Astrocyte (in vitro differentiated cells and primary cell): ENCODE measurements around the gene FAM53B. TPM values are rescaled to one million over a fixed set of nuclear protein-coding genes. Genes with fewer than 3 reads are reported as not detected.

Source experiments
- DNase-seq: peaks from one replicate; pipeline ENCODE4 v3.0.0-alpha.2; 2010; ENCODE audit warnings: low read depth
- FAIRE-seq: peaks from 2 replicates; lab custom pipeline; 2011; peaks lifted over from hg19 to GRCh38; lab: Jason Lieb, UNC
- H2AFZ ChIP-seq: 2 replicates; pipeline ENCODE4 v1.6.0; 2012; ENCODE audit warnings: low read depth, low read length, inconsistent platforms
- H3K27ac ChIP-seq: 2 replicates; pipeline ENCODE4 v1.5.1; 2011; ENCODE audit warnings: low read depth, low read length, inconsistent platforms
- H3K27me3 ChIP-seq: 2 replicates; pipeline ENCODE4 v1.6.0; 2011; ENCODE audit warnings: low read length, inconsistent platforms; ENCODE audit not compliant: insufficient read depth
- H3K36me3 ChIP-seq: 2 replicates; pipeline ENCODE4 v1.5.1; 2011; ENCODE audit warnings: low read length, inconsistent platforms; ENCODE audit not compliant: insufficient read depth
- H3K4me1 ChIP-seq: 2 replicates; pipeline ENCODE4 v1.5.1; 2011; ENCODE audit warnings: low read length, inconsistent platforms; ENCODE audit not compliant: insufficient read depth
- H3K4me2 ChIP-seq: 2 replicates; pipeline ENCODE4 v1.6.0; 2012; ENCODE audit warnings: low read length, inconsistent platforms
- H3K4me3 ChIP-seq: 2 replicates; pipeline ENCODE4 v1.5.1; 2011; ENCODE audit warnings: low read depth, mild to moderate bottlenecking, low read length, inconsistent platforms; ENCODE audit not compliant: insufficient read depth
- H3K79me2 ChIP-seq: 2 replicates; pipeline ENCODE4 v1.6.0; 2012; ENCODE audit warnings: mild to moderate bottlenecking, low read length, inconsistent platforms; ENCODE audit not compliant: insufficient read depth
- H3K9ac ChIP-seq: 2 replicates; pipeline ENCODE4 v1.6.0; 2012; ENCODE audit warnings: mild to moderate bottlenecking, low read length, inconsistent platforms
- H3K9me3 ChIP-seq: 2 replicates; pipeline ENCODE4 v1.5.1; 2012; ENCODE audit warnings: low read depth, mild to moderate bottlenecking, low read length, inconsistent platforms; ENCODE audit not compliant: insufficient read depth
- H4K20me1 ChIP-seq: 2 replicates; pipeline ENCODE4 v1.6.0; 2012; ENCODE audit warnings: low read length, inconsistent platforms; ENCODE audit not compliant: insufficient read depth
- H3K27ac Mint-ChIP-seq: one replicate; pipeline ENCODE4 v1.8.0; 2021; ENCODE audit warnings: mild to moderate bottlenecking, mixed read lengths; ENCODE audit not compliant: unreplicated experiment
- H3K27me3 Mint-ChIP-seq: one replicate; pipeline ENCODE4 v1.8.0; 2021; ENCODE audit warnings: low read depth, mixed read lengths; ENCODE audit not compliant: unreplicated experiment
- H3K36me3 Mint-ChIP-seq: one replicate; pipeline ENCODE4 v1.8.0; 2021; ENCODE audit warnings: low read depth, mixed read lengths; ENCODE audit not compliant: unreplicated experiment
- H3K4me1 Mint-ChIP-seq: one replicate; pipeline ENCODE4 v1.8.0; 2021; ENCODE audit warnings: low read depth, mixed read lengths; ENCODE audit not compliant: unreplicated experiment
- H3K4me3 Mint-ChIP-seq: one replicate; pipeline ENCODE4 v1.8.0; 2021; ENCODE audit warnings: mild to moderate bottlenecking, moderate library complexity, mixed read lengths; ENCODE audit not compliant: unreplicated experiment
- H3K9me3 Mint-ChIP-seq: one replicate; pipeline ENCODE4 v1.8.0; 2021; ENCODE audit warnings: mild to moderate bottlenecking, mixed read lengths; ENCODE audit not compliant: unreplicated experiment
- CTCF ChIP-seq: IDR thresholded peaks from 2 replicates; pipeline ENCODE4 v1.5.1; 2011; ENCODE audit warnings: low read depth, mild to moderate bottlenecking, inconsistent platforms, low read length, moderate library complexity; ENCODE audit not compliant: insufficient read depth
- EZH2 ChIP-seq: IDR thresholded peaks from 2 replicates; pipeline ENCODE4 v1.6.1; 2012; ENCODE audit warnings: mild to moderate bottlenecking, low read length, inconsistent platforms; ENCODE audit not compliant: insufficient read depth
- total RNA-seq: library from RNA; stranded (reverse); gene quantifications from 2 replicates; pipeline ENCODE4 v1.2.1, GENCODE V29; 2021

The FAM53B gene
- total RNA-seq, 1 donor from 2014 or later: 12.9 TPM

- H4K20me1 ChIP-seq: peaks cover 70% of the 10 kb centered on the region
- Mint-ChIP-seq H3K36me3 (peaks cover 8% of the 10 kb centered on the region), H3K27me3 (no peaks in the 10 kb centered on the region), H3K9me3 (no peaks in the 10 kb centered on the region), H3K27ac (no peak overlapping the region), H3K4me3 (no peak overlapping the region), H3K4me1 (peaks cover 22% of the 10 kb centered on the region)
- H3K79me2 ChIP-seq: peaks cover 12% of the 10 kb centered on the region
- H3K4me3 ChIP-seq: no peak overlapping the region
- no peak for DNase-seq
- TF ChIP-seq CTCF (no peak), EZH2 (no peak)
- H3K4me2 ChIP-seq: no peak overlapping the region
- no peaks in the 10 kb centered on the region for H3K36me3 ChIP-seq
- H3K4me1 ChIP-seq: peaks cover 15% of the 10 kb centered on the region
- H3K9me3 ChIP-seq: no peaks in the 10 kb centered on the region
- no peak overlapping the region for H3K9ac ChIP-seq
- no peak for FAIRE-seq
- no peak overlapping the region for H3K27ac ChIP-seq
- H3K27me3 ChIP-seq: no peaks in the 10 kb centered on the region
- H2AFZ ChIP-seq: no peak overlapping the region
Observed at GRCh38 chr10:124704428-124705380, 39.5 kb downstream of the FAM53B start.

GRCh38 chr10:124703778-124704427 lies 40.3 kb downstream of the FAM53B start:
- no peaks in the 10 kb centered on the region for H3K27me3 Mint-ChIP-seq
- no peak overlapping the region for H3K9ac ChIP-seq
- peaks cover 15% of the 10 kb centered on the region for H3K4me1 ChIP-seq
- H3K27ac Mint-ChIP-seq: no peak overlapping the region
- H3K79me2 ChIP-seq: peaks cover 6% of the 10 kb centered on the region
- no peak overlapping the region for H3K4me3 Mint-ChIP-seq
- H3K9me3 Mint-ChIP-seq: no peaks in the 10 kb centered on the region
- H2AFZ ChIP-seq: no peak overlapping the region
- DNase-seq: no peak
- no peak for TF ChIP-seq EZH2
- no peak for TF ChIP-seq CTCF
- peaks cover 65% of the 10 kb centered on the region for H4K20me1 ChIP-seq
- no peak overlapping the region for H3K4me2 ChIP-seq
- H3K4me1 Mint-ChIP-seq: peaks cover 17% of the 10 kb centered on the region
- no peak overlapping the region for H3K27ac ChIP-seq
- no peaks in the 10 kb centered on the region for H3K9me3 ChIP-seq
- H3K36me3 Mint-ChIP-seq: peaks cover 9% of the 10 kb centered on the region
- no peaks in the 10 kb centered on the region for H3K27me3 ChIP-seq
- H3K36me3 ChIP-seq: no peaks in the 10 kb centered on the region
- no peak for FAIRE-seq
- H3K4me3 ChIP-seq: no peak overlapping the region
